Femur (tissue), 1 donor: ENCODE data around the gene SYNGR2.
"Not testable (repeated sequence)": the region's sequence is repeated elsewhere in the genome, so short reads cannot be mapped to it uniquely, and the experiment has no call there.

Experiments used
- DNase-seq: peaks from one replicate; pipeline ENCODE4 v3.0.0-alpha.2; 2017

SYNGR2 gene

GRCh38 chr17:78130437-78131101 is 37.8 kb upstream of the SYNGR2 start, which contains the start of gene TMC8:
Gene TMC8 (plus strand): TSS chr17:78130771. CDS start chr17:78131589, 818 bp downstream.
- DNase-seq = peak; percentile 55

DNA sequence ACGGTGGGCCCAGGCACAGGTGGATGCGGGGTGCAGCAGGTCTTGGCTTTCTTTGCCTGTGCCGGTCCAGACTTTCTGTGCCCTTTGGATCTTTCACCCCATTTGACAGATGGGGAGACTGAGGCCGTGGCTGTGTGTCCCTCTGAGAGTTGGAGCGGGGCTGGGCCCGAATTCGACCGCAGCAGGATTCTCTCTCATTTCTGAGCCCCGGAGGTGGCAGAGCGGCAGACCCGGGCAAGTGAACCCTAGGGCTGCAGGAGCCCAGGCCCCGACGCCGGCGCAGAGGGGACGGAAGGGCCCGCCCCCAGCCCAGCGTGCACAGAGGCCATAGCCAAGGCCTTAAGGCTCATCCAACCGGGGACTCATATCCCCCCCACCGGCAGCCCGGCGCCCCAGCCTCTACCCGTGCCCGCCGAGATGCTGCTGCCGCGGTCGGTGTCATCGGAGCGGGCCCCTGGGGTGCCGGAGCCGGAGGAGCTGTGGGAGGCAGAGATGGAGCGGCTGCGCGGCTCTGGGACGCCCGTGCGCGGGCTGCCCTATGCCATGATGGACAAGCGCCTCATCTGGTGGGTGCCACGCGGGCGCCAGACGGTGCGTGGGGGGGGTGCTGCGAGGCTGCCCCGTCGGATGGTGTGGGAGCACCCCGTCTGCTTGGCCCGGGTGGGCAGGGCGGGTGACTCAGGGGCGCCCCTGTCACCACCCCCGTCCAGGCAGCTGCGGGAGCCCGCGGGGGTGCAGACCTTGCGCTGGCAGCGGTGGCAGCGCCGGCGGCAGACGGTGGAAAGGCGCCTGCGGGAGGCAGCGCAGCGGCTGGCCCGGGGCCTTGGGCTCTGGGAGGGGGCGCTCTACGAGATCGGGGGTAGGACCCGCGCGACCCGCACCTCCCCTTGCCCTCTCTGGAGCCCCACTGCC is 37.0 kb upstream of the SYNGR2 start:
- DNase-seq = peak; percentile 44

GRCh38 chr17:78132084-78132676 is 36.2 kb upstream of the SYNGR2 start:
- no peak for DNase-seq

GRCh38 chr17:78132767-78133178 is 35.6 kb upstream of the SYNGR2 start:
- DNase-seq = no peak

GRCh38 chr17:78133179-78133951 is 35.0 kb upstream of the SYNGR2 start:
- no peak for DNase-seq

DNA sequence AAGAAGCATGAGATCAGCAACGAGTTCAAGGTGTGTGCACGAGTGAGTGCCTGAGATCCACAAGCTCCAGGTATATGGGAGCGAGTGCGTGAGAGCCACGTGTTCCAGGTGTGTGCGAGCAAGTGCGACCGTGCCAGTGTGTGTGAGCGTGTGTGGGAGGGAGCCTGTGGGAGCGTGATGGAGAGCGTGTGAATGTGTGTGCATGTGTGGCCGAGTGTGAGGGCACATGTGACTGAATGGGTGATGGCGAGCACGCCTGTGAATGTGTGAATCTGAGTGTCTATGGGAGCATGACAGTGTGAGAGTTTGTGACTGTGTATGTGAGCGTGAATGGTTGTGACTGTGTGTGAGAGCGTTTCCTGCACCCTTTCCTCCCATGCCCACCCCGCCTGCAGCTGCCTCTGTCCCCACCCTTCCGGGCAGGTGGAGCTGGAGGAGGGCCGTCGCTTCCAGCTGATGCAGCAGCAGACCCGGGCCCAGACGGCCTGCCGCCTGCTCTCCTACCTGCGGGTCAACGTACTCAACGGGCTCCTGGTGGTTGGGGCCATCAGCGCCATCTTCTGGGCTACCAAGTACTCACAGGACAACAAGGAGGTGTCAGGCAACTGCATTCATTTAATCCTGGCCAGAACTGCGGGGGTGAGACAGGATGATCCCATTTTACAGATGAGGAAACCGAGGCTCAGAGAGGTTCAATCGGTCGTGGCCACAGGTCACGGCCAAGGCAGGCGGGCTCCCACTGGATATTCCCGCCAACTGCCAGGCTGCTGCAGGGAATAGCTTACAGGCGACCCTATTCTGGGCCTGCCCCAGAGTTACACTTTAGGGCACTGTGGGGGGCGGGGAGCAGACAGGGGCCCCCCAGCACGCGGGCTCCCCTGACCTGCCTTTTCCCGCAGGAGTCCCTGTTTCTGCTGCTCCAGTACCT is 34.1 kb upstream of the SYNGR2 start:
- DNase-seq = no peak

DNA sequence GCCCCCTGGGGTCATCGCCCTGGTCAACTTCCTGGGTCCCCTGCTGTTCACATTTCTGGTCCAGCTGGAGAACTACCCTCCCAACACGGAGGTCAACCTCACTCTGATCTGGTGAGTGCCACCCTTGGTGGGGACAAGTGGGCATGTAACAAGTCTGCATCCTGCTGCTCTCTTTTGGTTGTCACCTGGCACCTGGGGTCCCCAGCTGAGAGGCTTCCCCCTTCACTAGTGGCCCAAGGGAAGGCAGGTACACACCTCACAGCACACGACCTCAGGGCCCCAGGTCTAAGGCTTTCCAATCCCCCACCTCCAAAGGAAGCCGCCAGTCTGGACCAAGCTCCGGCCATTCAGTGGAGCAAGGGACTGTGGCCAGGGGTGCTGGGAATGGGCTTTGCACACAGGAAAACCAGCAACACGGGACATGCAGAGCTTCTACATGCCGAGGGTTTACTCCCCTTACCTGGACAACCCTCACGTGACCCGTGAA is 33.4 kb upstream of the SYNGR2 start:
- DNase-seq = no peak

DNA sequence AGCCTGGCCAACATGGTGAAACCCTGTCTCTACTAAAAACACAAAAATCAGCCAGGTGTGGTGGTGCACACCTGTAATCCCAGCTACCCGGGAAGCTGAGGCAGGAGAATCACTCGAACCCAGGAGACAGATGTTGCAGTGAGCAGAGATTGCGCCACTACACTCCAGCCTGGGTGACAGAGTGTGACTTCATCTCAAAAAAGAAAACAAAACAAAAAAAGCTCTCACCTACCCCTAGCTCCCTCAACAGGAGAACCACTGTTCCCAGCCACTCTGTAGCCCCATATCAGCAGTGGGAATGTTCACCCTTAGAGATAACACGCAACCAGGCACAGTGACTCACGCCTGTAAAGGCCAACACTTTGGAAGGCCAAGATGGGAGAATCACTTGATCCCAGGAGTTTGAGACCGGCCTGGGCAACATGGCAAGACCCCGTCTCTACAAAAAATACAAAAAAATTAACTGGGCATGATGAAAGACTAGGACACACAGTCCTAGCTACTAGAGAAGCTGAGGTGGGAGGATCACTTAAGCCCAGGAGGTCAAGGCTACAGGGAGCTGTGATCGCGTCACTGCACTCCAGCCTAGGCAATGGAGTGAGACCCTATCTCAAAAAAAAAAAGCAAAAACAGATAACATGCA is 32.4 kb upstream of the SYNGR2 start:
- no peak for DNase-seq

- no peak for DNase-seq
These were observed 30.8 kb upstream of the SYNGR2 start for GRCh38 chr17:78137392-78138203.

DNA sequence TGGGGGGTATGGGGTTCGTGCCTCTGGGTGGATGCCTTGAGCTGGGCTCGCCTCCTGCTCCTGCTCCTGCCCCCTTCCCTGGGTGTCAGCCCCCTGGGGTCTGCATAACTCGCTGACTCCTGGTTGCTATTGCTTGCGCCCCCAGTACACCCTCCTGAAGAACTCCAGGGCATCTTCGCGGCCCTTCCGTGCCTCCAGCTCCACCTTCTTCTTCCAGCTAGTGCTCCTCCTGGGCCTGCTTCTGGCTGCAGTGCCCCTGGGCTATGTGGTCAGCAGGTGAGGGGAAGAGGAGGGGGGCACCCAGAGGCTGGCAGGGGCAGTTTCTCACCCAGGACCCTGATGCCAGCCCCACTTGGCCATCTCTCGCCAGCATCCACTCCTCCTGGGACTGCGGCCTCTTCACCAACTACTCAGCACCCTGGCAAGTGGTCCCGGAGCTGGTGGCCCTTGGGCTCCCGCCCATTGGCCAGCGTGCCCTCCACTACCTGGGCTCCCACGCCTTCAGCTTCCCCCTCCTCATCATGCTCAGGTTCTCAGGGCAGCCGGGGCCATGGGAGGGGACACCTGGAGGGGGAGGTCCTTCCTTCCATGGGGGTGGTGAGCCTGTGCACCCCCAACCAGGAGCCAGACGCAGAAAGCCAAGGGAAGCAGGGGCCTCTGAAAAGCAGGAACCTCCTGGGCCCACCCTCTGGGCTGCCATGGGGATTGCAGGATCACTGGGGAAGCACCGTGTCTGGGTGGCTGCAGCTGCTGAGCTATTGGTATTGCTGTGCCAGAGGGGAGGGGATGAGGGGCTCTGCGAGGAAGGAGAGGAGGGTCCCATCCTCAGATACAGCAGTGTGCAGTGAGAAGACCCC is 29.9 kb upstream of the SYNGR2 start:
- no peak for DNase-seq

DNA sequence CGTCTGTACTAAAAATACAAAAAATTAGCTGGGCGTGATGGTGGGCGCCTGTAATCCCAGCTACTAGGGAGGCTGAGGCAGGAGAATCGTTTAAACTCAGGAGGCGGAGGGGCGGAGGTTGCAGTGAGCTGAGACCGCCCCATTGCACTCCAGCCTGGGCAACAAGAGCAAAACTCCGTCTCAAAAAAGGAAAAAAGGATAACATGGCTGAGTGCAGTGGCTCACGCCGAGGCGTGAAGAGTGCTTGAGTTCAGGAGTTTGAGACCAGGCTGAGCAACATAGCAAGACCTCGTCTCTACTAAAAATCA is 28.6 kb upstream of the SYNGR2 start:
- DNase-seq = not testable (repeated sequence)

- DNase-seq = peak; percentile 92
These were observed 28.0 kb upstream of the SYNGR2 start for GRCh38 chr17:78140169-78141051.

GRCh38 chr17:78141437-78142118 is 26.8 kb upstream of the SYNGR2 start:
- DNase-seq = no peak

- DNase-seq = no peak
These were observed 26.1 kb upstream of the SYNGR2 start for GRCh38 chr17:78142119-78142861.

DNA sequence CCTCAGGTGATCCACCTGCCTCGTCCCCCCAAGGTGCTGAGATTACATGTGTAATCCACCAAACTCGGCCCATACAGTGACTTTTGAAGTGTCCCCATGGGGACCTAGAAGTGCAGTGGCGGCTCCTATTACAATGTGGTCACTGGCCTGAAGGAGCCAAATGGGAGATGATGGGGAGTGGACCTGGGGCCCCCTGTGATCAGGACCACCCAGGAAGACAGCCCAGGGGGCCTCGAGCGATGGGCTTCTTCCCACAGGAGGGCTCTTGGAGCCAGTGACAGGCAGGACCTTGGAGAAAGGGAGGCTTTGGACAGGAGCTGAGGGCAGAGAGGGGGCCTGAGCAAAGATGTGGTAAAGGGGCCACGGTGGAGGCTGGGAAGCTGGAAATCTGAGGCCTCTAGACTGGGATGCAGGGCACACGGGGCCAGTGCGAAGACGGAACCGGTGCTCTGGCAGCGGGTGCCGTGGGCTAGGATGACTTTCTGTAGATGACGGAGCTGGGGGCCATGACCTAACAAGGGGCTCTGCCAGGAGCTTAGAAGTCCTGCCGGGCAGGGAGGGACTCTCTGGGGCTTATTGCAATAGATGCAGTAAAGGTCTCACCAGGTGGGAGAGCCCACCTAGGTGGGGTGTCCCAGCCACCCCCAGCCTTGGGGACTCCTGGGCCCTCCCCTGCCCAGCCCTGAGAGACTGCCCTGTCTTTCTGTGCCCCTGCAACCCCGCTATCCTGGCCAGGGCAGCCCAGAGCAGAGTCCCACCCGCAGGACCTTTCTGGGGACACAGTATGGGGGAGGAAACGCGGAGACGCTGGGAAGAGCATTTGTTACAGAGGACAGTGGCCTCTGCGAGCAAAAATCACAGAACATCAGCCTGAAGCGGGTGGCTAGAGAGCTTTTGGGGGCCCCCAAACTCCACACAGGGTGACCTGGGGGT is 24.9 kb upstream of the SYNGR2 start:
- no peak for DNase-seq
